Keratinocyte (primary cell): ENCODE data around the gene COX4I1. TPM values are rescaled to one million over a fixed set of nuclear protein-coding genes. Genes with fewer than 3 reads are reported as not detected.

ENCODE experiments used
- DNase-seq: peaks from one replicate; pipeline ENCODE4 v3.0.0-alpha.2; 2011; ENCODE audit warnings: low read depth, missing footprints, low spot score
- FAIRE-seq: peaks from 2 replicates; lab custom pipeline; 2011; peaks lifted over from hg19 to GRCh38; lab: Jason Lieb, UNC
- H2AFZ ChIP-seq: 2 replicates; pipeline ENCODE4 v1.6.0; 2012; ENCODE audit warnings: low read length, control low read depth, inconsistent platforms; ENCODE audit not compliant: control insufficient read depth
- H3K27ac ChIP-seq: 2 replicates; pipeline ENCODE4 v1.5.1; 2011; ENCODE audit warnings: low read length; ENCODE audit not compliant: control insufficient read depth, insufficient read depth
- H3K27me3 ChIP-seq: 3 replicates; pipeline ENCODE4 v1.6.0; 2011; ENCODE audit warnings: low read length; ENCODE audit not compliant: control insufficient read depth, insufficient read depth; ENCODE audit errors: extremely low read depth
- H3K36me3 ChIP-seq, 2 experiments: 2 replicates in 1 of 2; 3 replicates in 1 of 2; pipeline ENCODE4 v1.5.1; 2011; ENCODE audit warnings: low read length in 2 of 2, mild to moderate bottlenecking in 1 of 2; ENCODE audit not compliant: control insufficient read depth in 2 of 2, insufficient read depth in 2 of 2; ENCODE audit errors: extremely low read depth in 1 of 2
- H3K4me1 ChIP-seq: 3 replicates; pipeline ENCODE4 v1.5.1; 2011; ENCODE audit warnings: low read length; ENCODE audit not compliant: control insufficient read depth, insufficient read depth; ENCODE audit errors: extremely low read depth
- H3K4me2 ChIP-seq: 3 replicates; pipeline ENCODE4 v1.6.0; 2011; ENCODE audit warnings: low read depth, low read length; ENCODE audit not compliant: control insufficient read depth, insufficient read depth; ENCODE audit errors: extremely low read depth
- H3K4me3 ChIP-seq, 3 experiments: fragments of 200-600 bp in 1 of 3; sonication (generic) in 1 of 3; 2 replicates in 2 of 3; 3 replicates in 1 of 3; pipeline ENCODE4 v1.5.1; 2011 to 2016; ENCODE audit warnings: low read length in 3 of 3, mild to moderate bottlenecking in 3 of 3, control low read depth in 2 of 3, inconsistent platforms in 1 of 3, low read depth in 1 of 3, mixed read lengths in 1 of 3, mixed run types in 1 of 3, moderate library complexity in 1 of 3; ENCODE audit not compliant: control insufficient read depth in 2 of 3, insufficient read depth in 2 of 3; ENCODE audit errors: extremely low read depth in 1 of 3
- H3K79me2 ChIP-seq: 2 replicates; pipeline ENCODE4 v1.6.0; 2012; ENCODE audit warnings: low read length; ENCODE audit not compliant: control insufficient read depth, insufficient read depth
- H3K9ac ChIP-seq: 3 replicates; pipeline ENCODE4 v1.6.0; 2011; ENCODE audit warnings: low read length; ENCODE audit not compliant: control insufficient read depth, insufficient read depth; ENCODE audit errors: extremely low read depth
- H3K9me1 ChIP-seq: 3 replicates; pipeline ENCODE4 v1.6.0; 2011; ENCODE audit warnings: low read length; ENCODE audit not compliant: control insufficient read depth, insufficient read depth; ENCODE audit errors: extremely low read depth
- H3K9me3 ChIP-seq: 2 replicates; pipeline ENCODE4 v1.5.1; 2012; ENCODE audit warnings: low read depth, low read length; ENCODE audit not compliant: control insufficient read depth
- H4K20me1 ChIP-seq: 3 replicates; pipeline ENCODE4 v1.6.0; 2011; ENCODE audit warnings: low read length; ENCODE audit not compliant: control insufficient read depth, insufficient read depth; ENCODE audit errors: extremely low read depth
- CTCF ChIP-seq, 3 experiments: IDR thresholded peaks in 1 of 3; conservative IDR thresholded peaks in 1 of 3; optimal IDR thresholded peaks in 1 of 3; 2 replicates in 2 of 3; 3 replicates in 1 of 3; pipeline versions ENCODE3 to v1.5.1; 2011; ENCODE audit warnings: low read length in 3 of 3, mild to moderate bottlenecking in 3 of 3, moderate library complexity in 2 of 3, control low read depth in 1 of 3, inconsistent platforms in 1 of 3; ENCODE audit not compliant: insufficient read depth in 2 of 3; ENCODE audit errors: extremely low read depth in 1 of 3
- EZH2 ChIP-seq: IDR thresholded peaks from one replicate; pipeline ENCODE4 v1.6.1; 2012; ENCODE audit warnings: inconsistent platforms, mild to moderate bottlenecking, low read length, moderate library complexity
- dilution Hi-C: fragments of 300-500 bp; cut with MboI; formaldehyde crosslinking; loops from one replicate; pipeline ENCODE4 v1.7.0; 2020; ENCODE audit warnings: low sequenced_read_pairs; ENCODE audit not compliant: extremely low pct_ligation_motif_present
- polyA plus RNA-seq, 5 experiments: library from polyadenylated mRNA; depleted of rRNA in 3 of 5; stranded (reverse) in 3 of 5; stranded (forward) in 1 of 5; unstranded in 1 of 5; fragments of >200 nt; gene quantifications; 1 replicate in 1 of 5; 2 replicates in 3 of 5; 3 replicates in 1 of 5; pipeline versions ENCODE4 v1.2.1 to v1.2.3, GENCODE V29; 2011 to 2012; ENCODE audit warnings: missing spikeins in 2 of 5, low read depth in 1 of 5, low replicate concordance in 1 of 5
- small RNA-seq, 3 experiments: library from RNA; depleted of rRNA; stranded (forward); fragments of <200 nt; gene quantifications; one replicate each; pipeline ENCODE3, GENCODE V24; 2012; ENCODE audit warnings: low read depth in 3 of 3, low replicate concordance in 1 of 3; ENCODE audit not compliant: insufficient read length in 3 of 3

Gene COX4I1
- polyA plus RNA-seq, 1 donor (not counting 4 experiments of a cell fraction or from before 2014, with no cell fraction given): 809 TPM

- Histone ChIP-seq H3K4me3 (no peak overlapping the region), H2AFZ (no peak overlapping the region), H3K27me3 (no peaks in the 10 kb centered on the region), H3K4me1 (no peaks in the 10 kb centered on the region), H3K9ac (no peak overlapping the region), H3K9me1 (no peaks in the 10 kb centered on the region), H3K27ac (no peak overlapping the region), H3K79me2 (no peaks in the 10 kb centered on the region), H3K9me3 (no peaks in the 10 kb centered on the region), H3K36me3 (no peaks in the 10 kb centered on the region), H4K20me1 (no peaks in the 10 kb centered on the region), H3K4me2 (no peak overlapping the region)
- DNase-seq (no peak), FAIRE-seq (no peak)
- no peak for TF ChIP-seq CTCF (optimal IDR thresholded peaks at IDR 0.05 in 1 of 3, IDR thresholded peaks at IDR 0.05 in 1 of 3, conservative IDR thresholded peaks at IDR 0.05 in 1 of 3; ENCODE audit: extremely low read depth in 1 of 3, insufficient read depth in 2 of 3, low read length in 3 of 3)
- no peak for TF ChIP-seq EZH2
- dilution Hi-C loops: loop anchor here (10.0 kb wide), 1 partner anchor 79 kb away; no protein-coding TSS in a partner anchor
Observed at GRCh38 chr16:85856079-85856478, 56.6 kb downstream of the COX4I1 start.

GRCh38 chr16:85856585-85856984, 57.1 kb downstream of the COX4I1 start:
- DNase-seq (no peak), FAIRE-seq (no peak)
- dilution Hi-C loops: loop anchor here (10.0 kb wide), 1 partner anchor 78 kb away; no protein-coding TSS in a partner anchor
- Histone ChIP-seq H3K9me3 (no peaks in the 10 kb centered on the region), H3K4me2 (no peak overlapping the region), H3K9ac (no peak overlapping the region), H3K9me1 (no peaks in the 10 kb centered on the region), H4K20me1 (no peaks in the 10 kb centered on the region), H3K4me3 (no peak overlapping the region), H3K27ac (no peak overlapping the region), H3K4me1 (no peaks in the 10 kb centered on the region), H3K79me2 (no peaks in the 10 kb centered on the region), H3K36me3 (no peaks in the 10 kb centered on the region), H2AFZ (no peak overlapping the region), H3K27me3 (no peaks in the 10 kb centered on the region)
- TF ChIP-seq EZH2: no peak
- TF ChIP-seq CTCF (optimal IDR thresholded peaks at IDR 0.05 in 1 of 3, IDR thresholded peaks at IDR 0.05 in 1 of 3, conservative IDR thresholded peaks at IDR 0.05 in 1 of 3; ENCODE audit: extremely low read depth in 1 of 3, insufficient read depth in 2 of 3, low read length in 3 of 3): no peak

Small RNAs within 50 kb of the gene (small RNA-seq; reads per million reads assigned to genes)
- gene RNU1-103P: 0 reads per million in 3 experiments

Other genes with a start within 250 kb of the COX4I1 start
- 4.3 to 6.2 TPM (median 5.0 TPM) in 3 replicates for gene GSE1, start 186.4 kb upstream of the COX4I1 start, polyA plus RNA-seq
- 2.0 to 11.2 TPM (median 10.4 TPM) in 3 replicates for gene GINS2, start 110.7 kb upstream of the COX4I1 start, polyA plus RNA-seq
- 35.3 to 53.6 TPM (median 45.8 TPM) in 3 replicates for gene C16orf74, start 48.6 kb upstream of the COX4I1 start, polyA plus RNA-seq
- 37.5 to 50.3 TPM (median 38.5 TPM) in 3 replicates for gene EMC8, start 151 bp upstream of the COX4I1 start, polyA plus RNA-seq
- 0.35 TPM in 1 of 3 replicates, not detected in the others for gene IRF8, start 99.5 kb downstream of the COX4I1 start, polyA plus RNA-seq